ENCODE results near the gene MRGPRG.

The MRGPRG gene

GRCh38 chr11:3222003-3222855 lies 3.6 kb upstream of the MRGPRG start:
- no peak overlapping the region for H2AFZ ChIP-seq (ENCODE audit: low read depth, low read length)
- no peaks in the 10 kb centered on the region for H3K9me3 ChIP-seq (ENCODE audit: low read length)
- H3K27me3 ChIP-seq (ENCODE audit: insufficient read depth, low read length) = peaks cover 28% of the 10 kb centered on the region
- H3K36me3 ChIP-seq (ENCODE audit: insufficient read depth, low read length) = no peaks in the 10 kb centered on the region
- no peak overlapping the region for H3K4me3 ChIP-seq (ENCODE audit: low read length)
- H3K4me1 ChIP-seq (ENCODE audit: insufficient read depth, low read length) = no peaks in the 10 kb centered on the region

DNA sequence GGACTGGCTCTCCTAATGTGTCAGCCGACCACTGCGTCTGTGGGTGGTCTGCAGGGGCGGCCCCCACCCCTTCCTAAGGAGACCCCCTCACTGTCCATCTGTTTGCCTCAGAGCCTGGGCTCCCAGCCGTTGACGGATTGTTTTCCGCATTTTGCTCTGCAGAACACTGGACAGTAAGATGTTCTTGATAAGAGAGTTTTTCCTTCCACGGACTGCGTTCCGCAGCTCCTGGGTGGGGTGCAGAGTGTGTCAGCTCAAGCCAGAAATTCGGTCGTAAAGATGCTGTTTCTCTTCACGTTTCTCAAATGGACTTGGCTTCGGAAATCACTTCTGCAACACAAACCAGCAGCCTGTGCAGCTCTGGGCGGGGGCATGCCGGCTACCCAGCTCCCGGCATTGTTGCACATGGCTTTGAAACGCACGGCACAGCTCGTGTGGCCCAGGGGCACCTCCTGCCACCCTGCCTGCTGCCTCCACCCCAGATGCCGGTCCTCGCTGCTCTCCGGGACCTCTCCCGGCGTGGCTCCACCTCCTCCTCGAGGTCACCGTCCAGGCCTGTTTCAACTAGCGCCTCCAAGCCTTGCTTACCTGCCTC lies 2.9 kb upstream of the MRGPRG start:
- peaks cover 28% of the 10 kb centered on the region for H3K27me3 ChIP-seq (ENCODE audit: insufficient read depth, low read length)
- H2AFZ ChIP-seq (ENCODE audit: low read depth, low read length) = no peak overlapping the region

DNA sequence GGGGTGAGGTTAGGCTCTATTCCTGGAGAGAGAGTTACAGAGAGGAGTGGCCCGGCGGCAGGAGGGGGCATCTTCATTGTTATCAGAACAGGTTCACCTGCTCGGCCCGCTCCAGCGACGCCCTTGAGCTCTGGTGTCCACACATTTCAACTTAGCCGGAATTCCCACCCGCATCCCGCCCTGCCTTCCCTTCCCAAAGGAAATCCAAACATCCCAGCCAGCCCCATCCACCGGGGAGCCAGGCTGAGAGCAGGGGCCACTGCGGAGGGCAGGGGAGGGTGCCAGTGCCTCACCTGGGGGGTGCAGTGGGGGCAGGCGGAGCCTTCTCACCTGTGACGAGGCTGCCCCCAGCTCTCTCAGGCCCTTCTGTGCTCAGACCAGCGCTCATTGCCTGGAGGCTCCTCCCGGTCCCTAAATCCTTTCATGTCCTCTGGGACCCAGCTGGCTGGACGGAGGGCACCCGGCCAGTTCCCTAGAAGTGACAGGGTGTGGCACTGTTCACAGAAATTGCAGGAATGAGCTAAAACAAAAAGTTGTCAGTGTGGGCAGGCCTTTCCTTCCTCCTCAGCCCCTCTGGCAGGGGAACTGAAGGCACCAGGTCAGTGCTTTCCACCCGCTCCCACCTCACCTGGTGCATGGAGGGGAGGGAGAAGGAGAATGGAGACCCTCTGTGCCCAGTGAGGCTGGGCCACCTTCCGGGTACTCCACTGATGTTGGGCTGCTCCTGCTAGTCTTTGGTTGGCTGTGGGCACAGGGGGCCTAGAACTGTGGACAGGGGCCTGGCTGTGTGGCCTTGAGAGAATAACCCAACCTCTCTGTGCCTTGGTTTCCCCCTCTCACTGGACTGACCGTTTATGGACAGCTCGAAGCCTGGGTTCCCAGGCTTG lies 2.2 kb upstream of the MRGPRG start:
- Histone ChIP-seq H3K36me3 (ENCODE audit: insufficient read depth, low read length) (no peaks in the 10 kb centered on the region), H2AFZ (ENCODE audit: low read depth, low read length) (no peak overlapping the region), H3K9me3 (ENCODE audit: low read length) (no peaks in the 10 kb centered on the region), H3K27me3 (ENCODE audit: insufficient read depth, low read length) (peaks cover 28% of the 10 kb centered on the region), H3K4me1 (ENCODE audit: insufficient read depth, low read length) (no peaks in the 10 kb centered on the region), H3K4me3 (ENCODE audit: low read length) (no peak overlapping the region)

More for the DNA sequence above, 2.9 kb upstream of the MRGPRG start:
- H3K4me3 ChIP-seq (ENCODE audit: low read length) = no peak overlapping the region
- H3K9me3 ChIP-seq (ENCODE audit: low read length) = no peaks in the 10 kb centered on the region
- H3K36me3 ChIP-seq (ENCODE audit: insufficient read depth, low read length) = no peaks in the 10 kb centered on the region
- no peaks in the 10 kb centered on the region for H3K4me1 ChIP-seq (ENCODE audit: insufficient read depth, low read length)

DNA sequence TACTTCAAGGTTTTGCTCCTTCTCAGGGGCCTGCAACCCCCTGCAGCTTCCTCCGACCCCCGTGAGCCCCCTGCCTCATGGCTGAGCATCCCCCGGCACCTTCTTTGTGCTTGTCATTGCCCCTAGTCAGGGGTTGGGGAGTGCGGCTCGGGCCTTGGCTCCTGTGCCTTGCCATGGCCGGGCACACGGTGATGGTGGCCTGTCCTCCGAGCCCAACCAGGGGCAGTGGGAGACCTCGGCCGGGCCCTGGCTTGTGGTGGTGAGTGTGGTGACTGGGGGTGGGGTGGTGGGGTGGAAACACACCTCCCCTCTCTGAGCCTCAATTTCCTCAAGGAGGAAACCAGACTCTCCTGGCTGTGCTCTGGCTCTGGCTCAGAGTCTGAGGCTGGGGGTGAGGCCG lies 1.5 kb upstream of the MRGPRG start:
- no peaks in the 10 kb centered on the region for H3K9me3 ChIP-seq (ENCODE audit: low read length)
- H3K36me3 ChIP-seq (ENCODE audit: insufficient read depth, low read length) = no peaks in the 10 kb centered on the region
- peaks cover 28% of the 10 kb centered on the region for H3K27me3 ChIP-seq (ENCODE audit: insufficient read depth, low read length)
- H2AFZ ChIP-seq (ENCODE audit: low read depth, low read length) = no peak overlapping the region
- no peaks in the 10 kb centered on the region for H3K4me1 ChIP-seq (ENCODE audit: insufficient read depth, low read length)
- H3K4me3 ChIP-seq (ENCODE audit: low read length) = no peak overlapping the region

DNA sequence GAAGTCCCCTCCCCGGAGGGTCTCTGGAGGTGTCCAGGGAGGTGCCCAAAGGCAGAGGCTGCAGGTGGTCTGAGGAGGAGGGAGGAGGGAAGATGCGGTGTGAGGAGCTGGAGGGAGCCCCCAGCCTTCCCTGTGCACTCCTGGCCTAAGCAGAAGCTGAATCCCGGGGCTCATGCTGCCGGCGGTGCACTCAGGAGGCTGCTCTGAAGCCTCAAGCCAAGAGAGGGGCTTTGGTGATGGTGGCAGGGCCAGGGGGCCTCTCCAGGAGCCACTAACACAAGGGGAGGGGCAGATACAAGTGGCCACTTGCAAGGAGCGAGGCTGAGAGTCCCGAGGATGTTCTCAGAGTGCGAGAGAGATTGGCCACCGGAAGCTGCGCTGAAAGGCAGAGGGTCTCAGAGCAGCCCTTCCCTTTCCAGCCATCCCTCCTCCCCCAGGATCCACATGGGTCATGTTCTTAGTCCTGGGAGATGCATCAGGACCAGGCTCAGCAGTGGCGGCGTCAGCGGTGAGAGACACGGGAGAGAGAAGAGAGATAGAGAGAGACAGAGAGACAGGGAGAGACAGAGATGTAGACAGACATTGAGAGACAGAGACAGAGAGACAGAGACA lies 774 bp upstream of the MRGPRG start:
- no peaks in the 10 kb centered on the region for H3K4me1 ChIP-seq (ENCODE audit: insufficient read depth, low read length)
- H3K4me3 ChIP-seq (ENCODE audit: low read length) = no peak overlapping the region
- H2AFZ ChIP-seq (ENCODE audit: low read depth, low read length) = no peak overlapping the region
- peaks cover 25% of the 10 kb centered on the region for H3K27me3 ChIP-seq (ENCODE audit: insufficient read depth, low read length)
- H3K9me3 ChIP-seq (ENCODE audit: low read length) = no peaks in the 10 kb centered on the region
- no peaks in the 10 kb centered on the region for H3K36me3 ChIP-seq (ENCODE audit: insufficient read depth, low read length)

GRCh38 chr11:3217818-3218482 lies 663 bp downstream of the MRGPRG start:
- peaks cover 25% of the 10 kb centered on the region for H3K27me3 ChIP-seq (ENCODE audit: insufficient read depth, low read length)
- no peak overlapping the region for H3K4me3 ChIP-seq (ENCODE audit: low read length)
- no peaks in the 10 kb centered on the region for H3K9me3 ChIP-seq (ENCODE audit: low read length)
- no peak overlapping the region for H2AFZ ChIP-seq (ENCODE audit: low read depth, low read length)
- H3K4me1 ChIP-seq (ENCODE audit: insufficient read depth, low read length) = no peaks in the 10 kb centered on the region
- no peaks in the 10 kb centered on the region for H3K36me3 ChIP-seq (ENCODE audit: insufficient read depth, low read length)

DNA sequence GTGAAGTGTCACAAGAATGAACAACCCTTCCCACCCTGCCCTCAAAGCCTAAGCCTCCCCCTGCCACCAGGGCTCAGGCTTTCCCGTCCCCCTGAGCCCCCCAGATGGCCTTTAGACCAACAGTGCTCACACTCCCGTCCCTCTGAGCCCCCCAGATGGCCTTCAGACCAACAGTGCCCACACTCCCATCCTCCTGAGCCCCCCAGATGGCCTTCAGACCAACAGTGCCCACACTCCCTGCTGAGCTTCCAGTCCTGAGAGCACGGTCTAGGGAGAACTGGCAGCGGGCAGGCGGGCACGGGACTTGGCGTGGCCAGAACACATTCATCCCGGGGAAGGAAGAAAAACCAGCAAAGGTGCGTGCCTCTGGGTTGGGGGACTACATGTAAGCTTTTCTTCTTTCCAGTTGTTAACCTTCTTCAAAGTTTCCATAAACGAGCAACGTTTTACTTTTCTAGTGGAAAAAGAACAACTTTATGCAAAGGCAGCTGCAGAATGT lies 2.5 kb downstream of the MRGPRG start:
- Histone ChIP-seq H2AFZ (ENCODE audit: low read depth, low read length) (no peak overlapping the region), H3K36me3 (ENCODE audit: insufficient read depth, low read length) (no peaks in the 10 kb centered on the region), H3K4me1 (ENCODE audit: insufficient read depth, low read length) (no peaks in the 10 kb centered on the region), H3K4me3 (ENCODE audit: low read length) (no peak overlapping the region), H3K9me3 (ENCODE audit: low read length) (no peaks in the 10 kb centered on the region), H3K27me3 (ENCODE audit: insufficient read depth, low read length) (peaks cover 14% of the 10 kb centered on the region)

GRCh38 chr11:3215346-3216026 lies 3.1 kb downstream of the MRGPRG start:
- H3K27me3 ChIP-seq (ENCODE audit: insufficient read depth, low read length) = peaks cover 9% of the 10 kb centered on the region
- no peaks in the 10 kb centered on the region for H3K4me1 ChIP-seq (ENCODE audit: insufficient read depth, low read length)
- H3K9me3 ChIP-seq (ENCODE audit: low read length) = no peaks in the 10 kb centered on the region
- no peak overlapping the region for H2AFZ ChIP-seq (ENCODE audit: low read depth, low read length)
- H3K36me3 ChIP-seq (ENCODE audit: insufficient read depth, low read length) = no peaks in the 10 kb centered on the region
- no peak overlapping the region for H3K4me3 ChIP-seq (ENCODE audit: low read length)

GRCh38 chr11:3214420-3214699 lies 4.3 kb downstream of the MRGPRG start:
- Histone ChIP-seq H3K36me3 (ENCODE audit: insufficient read depth, low read length) (no peaks in the 10 kb centered on the region), H3K27me3 (ENCODE audit: insufficient read depth, low read length) (peaks cover 5% of the 10 kb centered on the region), H3K4me3 (ENCODE audit: low read length) (no peak overlapping the region), H3K9me3 (ENCODE audit: low read length) (no peaks in the 10 kb centered on the region), H3K4me1 (ENCODE audit: insufficient read depth, low read length) (no peaks in the 10 kb centered on the region), H2AFZ (ENCODE audit: low read depth, low read length) (no peak overlapping the region)

DNA sequence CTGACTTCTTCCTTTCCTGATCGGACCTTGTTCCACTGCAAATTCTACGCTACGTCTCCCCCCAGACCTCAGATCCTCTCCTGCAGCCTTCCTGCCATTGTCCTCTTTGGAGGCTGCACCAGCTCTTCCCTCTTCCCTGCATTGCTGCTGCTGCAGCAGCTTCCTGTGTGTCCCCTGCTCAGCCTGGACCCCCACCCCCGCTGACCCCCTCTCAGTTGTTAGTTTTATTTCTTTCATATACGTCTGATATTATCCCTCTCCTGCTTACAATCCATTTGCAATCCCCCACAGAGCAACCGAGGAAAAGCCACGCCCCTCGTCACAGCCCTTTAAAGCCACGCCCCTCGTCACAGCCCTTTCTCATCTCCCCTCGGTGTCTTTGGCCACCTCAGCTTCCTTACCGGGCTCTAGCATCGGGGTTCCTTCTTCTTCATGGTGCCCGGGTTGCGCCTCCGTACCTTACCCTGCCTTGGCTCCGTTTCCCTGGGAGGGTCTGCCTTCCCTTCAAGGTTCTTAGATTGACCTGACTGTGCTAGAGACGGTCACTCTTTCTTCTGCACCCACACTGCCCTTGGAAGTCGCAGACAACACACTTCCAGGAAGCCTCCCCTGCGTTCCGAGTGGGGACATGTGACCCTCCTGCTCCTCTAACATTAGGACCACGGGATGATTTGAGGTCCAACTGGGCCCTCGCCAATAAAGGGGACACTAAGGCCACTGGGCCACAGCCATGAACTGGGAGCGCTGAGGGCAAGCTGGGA lies 4.8 kb downstream of the MRGPRG start:
- peaks cover 1% of the 10 kb centered on the region for H3K27me3 ChIP-seq (ENCODE audit: insufficient read depth, low read length)
- no peaks in the 10 kb centered on the region for H3K36me3 ChIP-seq (ENCODE audit: insufficient read depth, low read length)
- no peaks in the 10 kb centered on the region for H3K9me3 ChIP-seq (ENCODE audit: low read length)
- no peak overlapping the region for H2AFZ ChIP-seq (ENCODE audit: low read depth, low read length)
- H3K4me3 ChIP-seq (ENCODE audit: low read length) = no peak overlapping the region
- H3K4me1 ChIP-seq (ENCODE audit: insufficient read depth, low read length) = no peaks in the 10 kb centered on the region

DNA sequence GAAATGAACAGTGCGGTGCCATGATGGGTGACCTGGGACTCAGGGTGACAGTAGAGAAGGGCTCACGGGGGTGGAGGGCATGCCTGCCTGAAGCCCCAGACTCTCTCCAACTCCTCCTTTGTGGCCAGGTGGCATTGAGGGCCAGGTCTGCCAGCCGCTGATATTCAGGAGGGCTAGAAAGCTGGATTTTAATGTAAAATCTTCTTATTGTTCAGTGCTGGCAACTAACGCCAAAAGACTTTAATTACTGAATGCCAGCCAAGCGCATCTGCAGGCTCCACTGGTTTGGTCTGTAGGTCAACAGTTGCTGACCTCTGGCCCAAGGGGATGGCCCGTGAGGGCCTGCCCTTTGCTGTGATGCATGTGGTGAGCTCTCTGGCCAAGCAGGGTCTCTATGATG lies 10.3 kb downstream of the MRGPRG start:
- H3K27me3 ChIP-seq (ENCODE audit: insufficient read depth, low read length) = peaks cover 22% of the 10 kb centered on the region
- no peaks in the 10 kb centered on the region for H3K9me3 ChIP-seq (ENCODE audit: low read length)
- H3K4me3 ChIP-seq (ENCODE audit: low read length) = no peak overlapping the region
- no peak overlapping the region for H2AFZ ChIP-seq (ENCODE audit: low read depth, low read length)
- H3K36me3 ChIP-seq (ENCODE audit: insufficient read depth, low read length) = no peaks in the 10 kb centered on the region
- no peaks in the 10 kb centered on the region for H3K4me1 ChIP-seq (ENCODE audit: insufficient read depth, low read length)
